OCI-LY1 (cell line): ENCODE measurements around the gene KNCN.

Source experiments
- H2AFZ ChIP-seq: fragments of 200-600 bp; sonication (generic), shearing (Covaris generic); 2 replicates; pipeline ENCODE4 v1.6.0; 2014; ENCODE audit warnings: antibody characterized with exemption, mild to moderate bottlenecking, low read length
- H3F3A ChIP-seq: fragments of 200-600 bp; sonication (generic), shearing (Covaris generic); 2 replicates; pipeline ENCODE4 v1.6.0; 2014; ENCODE audit warnings: mild to moderate bottlenecking, antibody characterized with exemption, low read length, moderate library complexity; ENCODE audit not compliant: insufficient read depth
- H3K27ac ChIP-seq: fragments of 200-600 bp; sonication (generic); 2 replicates; pipeline ENCODE4 v1.5.1; 2014; ENCODE audit warnings: low read length, mixed run types, mild to moderate bottlenecking, low read depth; ENCODE audit not compliant: poor library complexity, severe bottlenecking
- H3K27me3 ChIP-seq: fragments of 200-600 bp; sonication (generic); 2 replicates; pipeline ENCODE4 v1.6.0; 2014; ENCODE audit warnings: antibody characterized with exemption, mild to moderate bottlenecking, low read length, moderate library complexity; ENCODE audit not compliant: insufficient read depth
- H3K36me3 ChIP-seq: fragments of 200-600 bp; sonication (generic); 2 replicates; pipeline ENCODE4 v1.6.1; 2014; ENCODE audit warnings: mild to moderate bottlenecking, antibody characterized with exemption, low read length, moderate library complexity, mixed read lengths; ENCODE audit not compliant: insufficient read depth
- H3K4me1 ChIP-seq: fragments of 200-600 bp; sonication (generic); 2 replicates; pipeline ENCODE4 v1.5.1; 2014; ENCODE audit warnings: mild to moderate bottlenecking, low read length, moderate library complexity; ENCODE audit not compliant: insufficient read depth, severe bottlenecking
- H3K4me2 ChIP-seq: fragments of 200-600 bp; sonication (generic), shearing (Covaris generic); 2 replicates; pipeline ENCODE4 v1.6.1; 2014; ENCODE audit warnings: low read length
- H3K4me3 ChIP-seq: fragments of 200-600 bp; sonication (generic); 2 replicates; pipeline ENCODE4 v1.5.1; 2014; ENCODE audit warnings: low read length, low read depth, mild to moderate bottlenecking, mixed read lengths; ENCODE audit not compliant: poor library complexity, severe bottlenecking
- H3K79me2 ChIP-seq: fragments of 200-600 bp; shearing (Covaris generic); 2 replicates; pipeline ENCODE4 v1.6.1; 2016; ENCODE audit warnings: mixed run types, low read length, mixed read lengths; ENCODE audit not compliant: insufficient read depth
- H3K9ac ChIP-seq: fragments of 200-600 bp; sonication (generic), shearing (Covaris generic); 2 replicates; pipeline ENCODE4 v1.6.1; 2014; ENCODE audit warnings: mild to moderate bottlenecking, low read length, mixed read lengths
- H3K9me2 ChIP-seq: fragments of 200-600 bp; sonication (generic), shearing (Covaris generic); 2 replicates; pipeline ENCODE4 v1.6.1; 2014; ENCODE audit warnings: low read depth, mild to moderate bottlenecking, low read length, mixed read lengths
- H3K9me3 ChIP-seq: fragments of 200-600 bp; shearing (Covaris generic); 2 replicates; pipeline ENCODE4 v1.6.1; 2014; ENCODE audit warnings: low read length, mixed read lengths
- H4K20me1 ChIP-seq: fragments of 200-600 bp; sonication (generic), shearing (Covaris generic); 2 replicates; pipeline ENCODE4 v1.6.0; 2016; ENCODE audit warnings: mild to moderate bottlenecking, low read length; ENCODE audit not compliant: insufficient read depth
- EZH2 ChIP-seq: fragments of 200-600 bp; sonication (generic), shearing (Covaris generic); IDR thresholded peaks from 2 replicates; pipeline ENCODE4 v1.8.0; 2017; ENCODE audit warnings: borderline replicate concordance, mixed run types, mild to moderate bottlenecking, antibody characterized with exemption, low read length, moderate library complexity, mixed read lengths
- TF ChIP-seq, protein P1 (sequence below): fragments of 200-600 bp; sonication (generic), shearing (Covaris generic); IDR thresholded peaks from 2 replicates; pipeline ENCODE4 v1.5.1; 2017; ENCODE audit warnings: mild to moderate bottlenecking, antibody characterized with exemption, low read length, moderate library complexity, mixed read lengths

Gene KNCN

DNA sequence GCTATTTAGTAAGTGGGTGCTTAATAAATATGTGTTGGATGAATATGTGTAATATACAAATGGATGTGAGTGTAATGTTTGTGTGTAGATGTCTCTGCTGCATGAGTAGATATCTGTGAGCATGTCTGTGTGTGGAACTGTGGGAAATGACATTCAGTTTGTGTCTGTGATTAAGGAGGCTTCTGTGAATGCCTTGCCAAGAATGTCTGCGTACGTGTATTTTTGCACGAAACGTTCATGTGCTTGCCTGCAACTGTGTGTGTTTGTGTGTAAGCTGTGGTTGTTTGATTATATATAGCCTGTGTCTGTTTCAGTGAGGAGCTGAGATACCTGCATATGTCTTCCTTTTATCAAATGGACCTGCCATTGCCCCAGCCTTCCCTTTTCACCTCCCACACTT, 48.0 kb downstream of the KNCN start:
- Histone ChIP-seq H3K27me3 (peaks cover 7% of the 10 kb centered on the region; the same call in 1 of the 2 replicates), H3K9me2 (no peaks in the 10 kb centered on the region), H3K4me3 (no peak overlapping the region), H3K4me2 (no peak overlapping the region), H2AFZ (no peak overlapping the region), H3K9me3 (no peaks in the 10 kb centered on the region), H3K4me1 (no peaks in the 10 kb centered on the region), H3K9ac (no peak overlapping the region), H3K79me2 (no peaks in the 10 kb centered on the region), H3K27ac (no peak overlapping the region), H4K20me1 (no peaks in the 10 kb centered on the region), H3F3A (no peaks in the 10 kb centered on the region), H3K36me3 (no peaks in the 10 kb centered on the region)
- no peak for TF ChIP-seq EZH2
- TF ChIP-seq, protein P1, sequence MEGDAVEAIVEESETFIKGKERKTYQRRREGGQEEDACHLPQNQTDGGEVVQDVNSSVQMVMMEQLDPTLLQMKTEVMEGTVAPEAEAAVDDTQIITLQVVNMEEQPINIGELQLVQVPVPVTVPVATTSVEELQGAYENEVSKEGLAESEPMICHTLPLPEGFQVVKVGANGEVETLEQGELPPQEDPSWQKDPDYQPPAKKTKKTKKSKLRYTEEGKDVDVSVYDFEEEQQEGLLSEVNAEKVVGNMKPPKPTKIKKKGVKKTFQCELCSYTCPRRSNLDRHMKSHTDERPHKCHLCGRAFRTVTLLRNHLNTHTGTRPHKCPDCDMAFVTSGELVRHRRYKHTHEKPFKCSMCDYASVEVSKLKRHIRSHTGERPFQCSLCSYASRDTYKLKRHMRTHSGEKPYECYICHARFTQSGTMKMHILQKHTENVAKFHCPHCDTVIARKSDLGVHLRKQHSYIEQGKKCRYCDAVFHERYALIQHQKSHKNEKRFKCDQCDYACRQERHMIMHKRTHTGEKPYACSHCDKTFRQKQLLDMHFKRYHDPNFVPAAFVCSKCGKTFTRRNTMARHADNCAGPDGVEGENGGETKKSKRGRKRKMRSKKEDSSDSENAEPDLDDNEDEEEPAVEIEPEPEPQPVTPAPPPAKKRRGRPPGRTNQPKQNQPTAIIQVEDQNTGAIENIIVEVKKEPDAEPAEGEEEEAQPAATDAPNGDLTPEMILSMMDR, result no peak

DNA sequence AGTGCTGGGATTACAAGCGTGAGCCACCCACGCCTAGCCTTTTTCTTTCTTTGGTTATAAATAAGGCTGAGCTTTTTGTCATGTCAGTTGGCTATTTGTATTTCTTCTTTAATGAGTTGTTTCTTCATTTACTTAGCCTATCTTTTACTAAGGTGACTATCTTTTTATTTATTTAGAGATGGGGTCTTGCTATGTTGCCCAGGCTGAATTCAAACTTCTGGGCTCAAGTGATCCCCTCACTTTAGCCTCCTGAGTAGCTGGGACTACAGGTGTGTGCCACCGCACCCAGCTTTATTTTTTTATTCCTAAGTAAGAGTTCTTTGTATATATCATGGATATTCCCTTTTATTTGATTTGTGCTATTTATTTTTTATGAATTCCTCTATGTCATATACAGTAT, 49.9 kb downstream of the KNCN start:
- Histone ChIP-seq H3K36me3 (no peaks in the 10 kb centered on the region), H3K27ac (no peak overlapping the region), H3K79me2 (no peaks in the 10 kb centered on the region), H3K27me3 (peaks cover 7% of the 10 kb centered on the region; the same call in 1 of the 2 replicates), H3F3A (no peaks in the 10 kb centered on the region), H4K20me1 (no peaks in the 10 kb centered on the region), H2AFZ (no peak overlapping the region), H3K4me2 (no peak overlapping the region), H3K4me1 (no peaks in the 10 kb centered on the region), H3K9ac (no peak overlapping the region), H3K9me3 (no peaks in the 10 kb centered on the region), H3K9me2 (no peaks in the 10 kb centered on the region), H3K4me3 (no peak overlapping the region)
- no peak for TF ChIP-seq EZH2
- TF ChIP-seq, protein P1, result no peak

DNA sequence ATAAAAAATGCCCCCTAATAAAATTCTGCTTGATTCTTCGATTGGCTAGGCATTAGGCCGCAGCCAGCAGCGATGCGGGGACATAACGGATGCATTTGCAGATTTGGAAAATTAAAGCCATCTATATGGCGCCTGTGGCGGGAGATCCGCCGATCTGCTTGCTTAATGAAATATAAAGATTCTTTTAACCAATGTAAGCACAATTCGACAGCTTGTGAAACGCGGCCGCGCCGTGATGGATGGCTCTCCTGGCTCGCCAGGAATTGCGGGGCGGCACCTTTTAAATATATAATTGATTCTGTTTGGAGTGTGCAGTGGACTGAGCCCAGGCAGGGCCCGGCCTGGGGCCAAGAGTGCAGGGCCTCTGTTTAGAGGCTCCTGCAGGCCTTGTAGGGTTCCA, 53.8 kb downstream of the KNCN start:
- no peak overlapping the region for H3K4me2 ChIP-seq
- H4K20me1 ChIP-seq, result no peaks in the 10 kb centered on the region
- TF ChIP-seq EZH2, result no peak
- TF ChIP-seq, protein P1, result no peak
- H3K79me2 ChIP-seq, result no peaks in the 10 kb centered on the region
- H3K9ac ChIP-seq, result no peak overlapping the region
- no peaks in the 10 kb centered on the region for H3K9me2 ChIP-seq
- no peak overlapping the region for H2AFZ ChIP-seq
- H3K4me1 ChIP-seq, result no peaks in the 10 kb centered on the region
- no peaks in the 10 kb centered on the region for H3K36me3 ChIP-seq
- H3K27ac ChIP-seq, result no peak overlapping the region
- peaks cover 8% of the 10 kb centered on the region for H3K27me3 ChIP-seq
- H3K9me3 ChIP-seq, result no peaks in the 10 kb centered on the region
- no peak overlapping the region for H3K4me3 ChIP-seq
- no peaks in the 10 kb centered on the region for H3F3A ChIP-seq
